ENCODE results near the gene CENPX. TPM values are rescaled to one million over a fixed set of nuclear protein-coding genes. Genes with fewer than 3 reads are reported as not detected.

CENPX gene
- total and polyA plus RNA-seq, 2 of the 13 experiments (the other 11 are each of a cell fraction or from before 2014, with no cell fraction given), result 92.7 to 170 TPM

DNA sequence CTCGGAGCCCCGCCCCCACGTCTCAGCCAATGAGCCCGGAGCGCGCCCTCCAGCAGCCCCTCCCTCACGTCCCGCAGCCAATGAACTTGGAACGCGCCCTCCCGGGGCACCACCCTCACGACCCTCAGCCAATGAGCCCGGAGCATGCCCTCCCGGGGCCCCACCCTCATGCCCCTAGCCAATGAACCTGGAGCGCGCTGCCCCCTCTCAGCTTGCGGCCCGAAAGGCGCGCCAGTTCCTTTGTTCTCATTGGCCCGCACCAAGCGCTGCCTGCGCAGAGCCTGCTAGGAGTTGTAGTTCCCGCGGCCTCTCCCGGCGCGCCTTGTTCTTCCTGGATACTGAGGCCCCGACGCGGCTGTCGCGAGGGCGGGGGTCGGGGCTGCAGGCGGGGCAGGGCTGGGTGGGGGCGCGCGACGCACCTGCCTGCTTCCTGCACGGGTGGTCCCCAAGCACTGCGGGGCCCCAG lies 336 bp upstream of the CENPX start, which contains the start of gene LRRC45 (continued):
- TF ChIP-seq ZNF138 (CRISPR knock-in tag; IDR thresholded peaks at IDR 0.05; ENCODE audit: low read depth) (0 out of 2 replicates have a peak, but pooled peaks have one; percentile 39), MAF1 (CRISPR knock-in tag; IDR thresholded peaks at IDR 0.05; ENCODE audit: borderline replicate concordance) (no peak), ZKSCAN8 (CRISPR knock-in tag; IDR thresholded peaks at IDR 0.05; ENCODE audit: borderline replicate concordance) (no peak), TRIM24 (CRISPR knock-in tag; IDR thresholded peaks at IDR 0.05) (no peak), ONECUT2 (CRISPR knock-in tag; IDR thresholded peaks at IDR 0.05) (no peak), RXRA (CRISPR knock-in tag; IDR thresholded peaks at IDR 0.05) (no peak), MED1 (CRISPR knock-in tag; IDR thresholded peaks at IDR 0.05) (peak; percentile 9; the same call in 1 of the 2 replicates), CHD2 (IDR thresholded peaks at IDR 0.05; ENCODE audit: low read depth, low read length) (peak; percentile 77), GABPB1 (CRISPR knock-in tag; IDR thresholded peaks at IDR 0.05) (peak; percentile 77), ZSCAN31 (CRISPR knock-in tag; IDR thresholded peaks at IDR 0.05; ENCODE audit: low read depth) (no peak), ATF7 (IDR thresholded peaks at IDR 0.05) (no peak), ATF7 (CRISPR knock-in tag; IDR thresholded peaks at IDR 0.05) (no peak), HMGXB4 (CRISPR knock-in tag; IDR thresholded peaks at IDR 0.05; ENCODE audit: borderline replicate concordance in 1 of 2, low read depth in 1 of 2) (peak in 1 of 2 experiments; percentile 7; a peak in 1 of 4 replicates), IRF2 (CRISPR knock-in tag; IDR thresholded peaks at IDR 0.05) (peak; percentile 41; the same call in 1 of the 2 replicates)
- TF ChIP-seq, protein P1, sequence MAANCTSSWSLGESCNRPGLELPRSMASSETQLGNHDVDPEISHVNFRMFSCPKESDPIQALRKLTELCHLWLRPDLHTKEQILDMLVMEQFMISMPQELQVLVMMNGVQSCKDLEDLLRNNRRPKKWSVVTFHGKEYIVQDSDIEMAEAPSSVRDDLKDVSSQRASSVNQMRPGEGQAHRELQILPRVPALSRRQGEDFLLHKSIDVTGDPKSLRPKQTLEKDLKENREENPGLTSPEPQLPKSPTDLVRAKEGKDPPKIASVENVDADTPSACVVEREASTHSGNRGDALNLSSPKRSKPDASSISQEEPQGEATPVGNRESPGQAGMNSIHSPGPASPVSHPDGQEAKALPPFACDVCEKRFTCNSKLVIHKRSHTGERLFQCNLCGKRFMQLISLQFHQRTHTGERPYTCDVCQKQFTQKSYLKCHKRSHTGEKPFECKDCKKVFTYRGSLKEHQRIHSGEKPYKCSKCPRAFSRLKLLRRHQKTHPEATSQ (CRISPR knock-in tag; IDR thresholded peaks at IDR 0.05; ENCODE audit: borderline replicate concordance), result no peak
- TF ChIP-seq, protein P2, sequence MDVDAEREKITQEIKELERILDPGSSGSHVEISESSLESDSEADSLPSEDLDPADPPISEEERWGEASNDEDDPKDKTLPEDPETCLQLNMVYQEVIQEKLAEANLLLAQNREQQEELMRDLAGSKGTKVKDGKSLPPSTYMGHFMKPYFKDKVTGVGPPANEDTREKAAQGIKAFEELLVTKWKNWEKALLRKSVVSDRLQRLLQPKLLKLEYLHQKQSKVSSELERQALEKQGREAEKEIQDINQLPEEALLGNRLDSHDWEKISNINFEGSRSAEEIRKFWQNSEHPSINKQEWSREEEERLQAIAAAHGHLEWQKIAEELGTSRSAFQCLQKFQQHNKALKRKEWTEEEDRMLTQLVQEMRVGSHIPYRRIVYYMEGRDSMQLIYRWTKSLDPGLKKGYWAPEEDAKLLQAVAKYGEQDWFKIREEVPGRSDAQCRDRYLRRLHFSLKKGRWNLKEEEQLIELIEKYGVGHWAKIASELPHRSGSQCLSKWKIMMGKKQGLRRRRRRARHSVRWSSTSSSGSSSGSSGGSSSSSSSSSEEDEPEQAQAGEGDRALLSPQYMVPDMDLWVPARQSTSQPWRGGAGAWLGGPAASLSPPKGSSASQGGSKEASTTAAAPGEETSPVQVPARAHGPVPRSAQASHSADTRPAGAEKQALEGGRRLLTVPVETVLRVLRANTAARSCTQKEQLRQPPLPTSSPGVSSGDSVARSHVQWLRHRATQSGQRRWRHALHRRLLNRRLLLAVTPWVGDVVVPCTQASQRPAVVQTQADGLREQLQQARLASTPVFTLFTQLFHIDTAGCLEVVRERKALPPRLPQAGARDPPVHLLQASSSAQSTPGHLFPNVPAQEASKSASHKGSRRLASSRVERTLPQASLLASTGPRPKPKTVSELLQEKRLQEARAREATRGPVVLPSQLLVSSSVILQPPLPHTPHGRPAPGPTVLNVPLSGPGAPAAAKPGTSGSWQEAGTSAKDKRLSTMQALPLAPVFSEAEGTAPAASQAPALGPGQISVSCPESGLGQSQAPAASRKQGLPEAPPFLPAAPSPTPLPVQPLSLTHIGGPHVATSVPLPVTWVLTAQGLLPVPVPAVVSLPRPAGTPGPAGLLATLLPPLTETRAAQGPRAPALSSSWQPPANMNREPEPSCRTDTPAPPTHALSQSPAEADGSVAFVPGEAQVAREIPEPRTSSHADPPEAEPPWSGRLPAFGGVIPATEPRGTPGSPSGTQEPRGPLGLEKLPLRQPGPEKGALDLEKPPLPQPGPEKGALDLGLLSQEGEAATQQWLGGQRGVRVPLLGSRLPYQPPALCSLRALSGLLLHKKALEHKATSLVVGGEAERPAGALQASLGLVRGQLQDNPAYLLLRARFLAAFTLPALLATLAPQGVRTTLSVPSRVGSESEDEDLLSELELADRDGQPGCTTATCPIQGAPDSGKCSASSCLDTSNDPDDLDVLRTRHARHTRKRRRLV (CRISPR knock-in tag; IDR thresholded peaks at IDR 0.05), result no peak
- TF ChIP-seq, protein P3, sequence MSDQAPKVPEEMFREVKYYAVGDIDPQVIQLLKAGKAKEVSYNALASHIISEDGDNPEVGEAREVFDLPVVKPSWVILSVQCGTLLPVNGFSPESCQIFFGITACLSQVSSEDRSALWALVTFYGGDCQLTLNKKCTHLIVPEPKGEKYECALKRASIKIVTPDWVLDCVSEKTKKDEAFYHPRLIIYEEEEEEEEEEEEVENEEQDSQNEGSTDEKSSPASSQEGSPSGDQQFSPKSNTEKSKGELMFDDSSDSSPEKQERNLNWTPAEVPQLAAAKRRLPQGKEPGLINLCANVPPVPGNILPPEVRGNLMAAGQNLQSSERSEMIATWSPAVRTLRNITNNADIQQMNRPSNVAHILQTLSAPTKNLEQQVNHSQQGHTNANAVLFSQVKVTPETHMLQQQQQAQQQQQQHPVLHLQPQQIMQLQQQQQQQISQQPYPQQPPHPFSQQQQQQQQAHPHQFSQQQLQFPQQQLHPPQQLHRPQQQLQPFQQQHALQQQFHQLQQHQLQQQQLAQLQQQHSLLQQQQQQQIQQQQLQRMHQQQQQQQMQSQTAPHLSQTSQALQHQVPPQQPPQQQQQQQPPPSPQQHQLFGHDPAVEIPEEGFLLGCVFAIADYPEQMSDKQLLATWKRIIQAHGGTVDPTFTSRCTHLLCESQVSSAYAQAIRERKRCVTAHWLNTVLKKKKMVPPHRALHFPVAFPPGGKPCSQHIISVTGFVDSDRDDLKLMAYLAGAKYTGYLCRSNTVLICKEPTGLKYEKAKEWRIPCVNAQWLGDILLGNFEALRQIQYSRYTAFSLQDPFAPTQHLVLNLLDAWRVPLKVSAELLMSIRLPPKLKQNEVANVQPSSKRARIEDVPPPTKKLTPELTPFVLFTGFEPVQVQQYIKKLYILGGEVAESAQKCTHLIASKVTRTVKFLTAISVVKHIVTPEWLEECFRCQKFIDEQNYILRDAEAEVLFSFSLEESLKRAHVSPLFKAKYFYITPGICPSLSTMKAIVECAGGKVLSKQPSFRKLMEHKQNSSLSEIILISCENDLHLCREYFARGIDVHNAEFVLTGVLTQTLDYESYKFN (CRISPR knock-in tag; conservative IDR thresholded peaks at IDR 0.05), result 0 out of 2 replicates have a peak, but pooled peaks have one; percentile 3

All from HepG2 (cell line).